Vagina (tissue), 2 donors: ENCODE measurements around the gene DSC2. TPM values are rescaled to one million over a fixed set of nuclear protein-coding genes. Genes with fewer than 3 reads are reported as not detected.

Experiments
- DNase-seq, 2 donors: peaks; one replicate each; pipeline ENCODE4 v3.0.0-alpha.2; 2017; ENCODE audit errors: extremely low spot score in 2 of 2
- H3K27ac ChIP-seq: fragments of 200-600 bp; sonication (generic); one replicate; pipeline ENCODE4 v1.5.1; 2019
- H3K27me3 ChIP-seq: fragments of 200-600 bp; sonication (generic); one replicate; pipeline ENCODE4 v1.5.1; 2019
- H3K36me3 ChIP-seq, 2 donors: fragments of 200-600 bp; sonication (generic); one replicate each; pipeline ENCODE4 v1.5.1; 2017 to 2019
- H3K4me1 ChIP-seq: fragments of 200-600 bp; sonication (generic); one replicate; pipeline ENCODE4 v1.5.1; 2019
- H3K4me3 ChIP-seq, 2 donors: fragments of 200-600 bp; sonication (generic); 1 replicate in 1 of 2; 2 replicates in 1 of 2; pipeline ENCODE4 v1.5.1; 2016 to 2019
- H3K9me3 ChIP-seq: fragments of 200-600 bp; sonication (generic); one replicate; pipeline ENCODE4 v1.5.1; 2019
- POLR2A ChIP-seq, 2 donors: fragments of 450-650 bp; IDR thresholded peaks; one replicate each; pipeline ENCODE4 v1.6.1; 2017; ENCODE audit warnings: antibody characterized with exemption in 2 of 2, mild to moderate bottlenecking in 2 of 2, moderate library complexity in 2 of 2
- POLR2AphosphoS5 ChIP-seq, 2 donors: sonication (generic); formaldehyde crosslinking; IDR thresholded peaks; one replicate each; pipeline ENCODE4 v1.9.0; 2017; ENCODE audit warnings: antibody characterized with exemption in 2 of 2, mild to moderate bottlenecking in 2 of 2, low read depth in 1 of 2; ENCODE audit not compliant: insufficient read depth in 1 of 2
- intact Hi-C: fragments of 100-400 bp; cut with DNase I; formaldehyde crosslinking; loops from one replicate; pipeline ENCODE4 v1.15.1; 2023
- total RNA-seq: library from RNA; depleted of rRNA; stranded (reverse); fragments of >200 nt; gene quantifications from one replicate; pipeline ENCODE4 v1.2.3, GENCODE V29; 2016
- TF ChIP-seq, protein P1 (sequence below), 3 experiments: fragments of 450-650 bp in 2 of 3; fragments of 200-600 bp in 1 of 3; sonication (generic) in 1 of 3; IDR thresholded peaks; one replicate each; pipeline ENCODE4 v1.5.1; 2017 to 2019; ENCODE audit warnings: antibody characterized with exemption in 3 of 3, mild to moderate bottlenecking in 2 of 3, moderate library complexity in 2 of 3

Gene DSC2
- total RNA-seq, 1 donor from 2014 or later = 108 TPM

DNA sequence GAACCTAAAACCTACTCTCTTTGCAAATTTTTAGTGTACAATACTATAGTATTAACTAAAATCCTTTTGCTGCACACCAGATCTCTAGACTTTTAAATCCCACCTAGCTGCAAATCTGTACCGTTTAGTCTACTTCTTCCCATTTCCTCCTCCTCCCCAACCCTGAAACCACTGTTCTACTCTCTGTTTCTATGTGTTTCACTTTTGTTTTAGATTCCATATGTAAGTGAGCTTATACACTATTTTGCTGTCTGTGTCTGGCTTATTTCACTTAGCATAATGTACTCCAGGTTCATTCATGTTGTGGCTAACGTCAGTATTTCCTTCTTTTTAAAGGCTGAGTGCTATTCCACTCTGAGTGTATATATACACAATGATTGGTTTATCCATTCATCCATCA lies 18.4 kb upstream of the DSC2 start:
- intact Hi-C loops = no loop called here
- Histone ChIP-seq H3K4me1 (no peaks in the 10 kb centered on the region), H3K4me3 (no peak overlapping the region), H3K27ac (no peak overlapping the region), H3K36me3 (no peaks in the 10 kb centered on the region), H3K27me3 (no peaks in the 10 kb centered on the region), H3K9me3 (no peaks in the 10 kb centered on the region)
- TF ChIP-seq, protein P1, sequence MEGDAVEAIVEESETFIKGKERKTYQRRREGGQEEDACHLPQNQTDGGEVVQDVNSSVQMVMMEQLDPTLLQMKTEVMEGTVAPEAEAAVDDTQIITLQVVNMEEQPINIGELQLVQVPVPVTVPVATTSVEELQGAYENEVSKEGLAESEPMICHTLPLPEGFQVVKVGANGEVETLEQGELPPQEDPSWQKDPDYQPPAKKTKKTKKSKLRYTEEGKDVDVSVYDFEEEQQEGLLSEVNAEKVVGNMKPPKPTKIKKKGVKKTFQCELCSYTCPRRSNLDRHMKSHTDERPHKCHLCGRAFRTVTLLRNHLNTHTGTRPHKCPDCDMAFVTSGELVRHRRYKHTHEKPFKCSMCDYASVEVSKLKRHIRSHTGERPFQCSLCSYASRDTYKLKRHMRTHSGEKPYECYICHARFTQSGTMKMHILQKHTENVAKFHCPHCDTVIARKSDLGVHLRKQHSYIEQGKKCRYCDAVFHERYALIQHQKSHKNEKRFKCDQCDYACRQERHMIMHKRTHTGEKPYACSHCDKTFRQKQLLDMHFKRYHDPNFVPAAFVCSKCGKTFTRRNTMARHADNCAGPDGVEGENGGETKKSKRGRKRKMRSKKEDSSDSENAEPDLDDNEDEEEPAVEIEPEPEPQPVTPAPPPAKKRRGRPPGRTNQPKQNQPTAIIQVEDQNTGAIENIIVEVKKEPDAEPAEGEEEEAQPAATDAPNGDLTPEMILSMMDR (IDR thresholded peaks at IDR 0.05) = no peak
- TF ChIP-seq POLR2AphosphoS5 (IDR thresholded peaks at IDR 0.05; ENCODE audit: insufficient read depth in 1 of 2, low read depth in 1 of 2) (no peak), POLR2A (IDR thresholded peaks at IDR 0.05) (no peak)
- no peak for DNase-seq

DNA sequence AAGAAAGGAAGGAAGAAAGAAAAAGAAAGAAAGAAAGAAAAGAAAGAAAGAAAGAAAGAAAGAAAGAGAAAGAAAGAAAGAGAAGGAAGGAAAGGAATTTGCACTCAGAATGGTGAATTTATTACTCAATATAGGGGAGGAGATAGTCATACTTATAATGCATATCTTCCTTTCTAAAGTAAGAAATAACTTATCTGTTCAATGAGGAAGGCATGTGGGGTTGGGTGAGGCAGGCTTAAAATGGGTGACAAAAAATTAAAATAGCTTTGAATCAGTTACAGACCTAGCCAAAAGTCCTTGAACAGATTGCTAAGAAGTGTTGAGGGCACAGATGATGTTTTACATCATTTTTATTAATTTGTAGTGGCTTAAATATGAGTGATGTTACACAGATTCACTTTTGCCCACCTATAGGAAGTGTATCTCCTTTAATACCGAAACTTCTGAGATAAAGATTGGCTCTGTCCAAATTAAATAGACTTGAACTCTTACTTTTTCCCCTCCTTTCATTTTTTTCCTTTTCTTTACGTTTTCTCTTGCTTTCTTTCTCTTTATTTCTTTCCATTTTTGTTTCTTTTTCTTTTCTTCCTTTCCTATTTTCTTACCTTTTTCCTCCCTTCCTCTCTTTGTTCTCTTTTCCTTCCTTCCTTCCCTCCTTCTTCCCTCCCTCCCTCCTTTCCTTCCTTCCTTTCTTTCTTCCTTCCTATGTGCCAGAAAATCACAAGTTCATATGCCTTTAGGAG lies 14.8 kb upstream of the DSC2 start:
- no peak for DNase-seq
- Histone ChIP-seq H3K9me3 (no peaks in the 10 kb centered on the region), H3K27me3 (no peaks in the 10 kb centered on the region), H3K4me1 (no peaks in the 10 kb centered on the region), H3K27ac (no peak overlapping the region), H3K4me3 (no peak overlapping the region), H3K36me3 (no peaks in the 10 kb centered on the region)
- no peak for TF ChIP-seq POLR2A (IDR thresholded peaks at IDR 0.05)
- TF ChIP-seq POLR2AphosphoS5 (IDR thresholded peaks at IDR 0.05; ENCODE audit: insufficient read depth in 1 of 2, low read depth in 1 of 2) = no peak
- TF ChIP-seq, protein P1 (IDR thresholded peaks at IDR 0.05) = no peak
- intact Hi-C loops = no loop called here

DNA sequence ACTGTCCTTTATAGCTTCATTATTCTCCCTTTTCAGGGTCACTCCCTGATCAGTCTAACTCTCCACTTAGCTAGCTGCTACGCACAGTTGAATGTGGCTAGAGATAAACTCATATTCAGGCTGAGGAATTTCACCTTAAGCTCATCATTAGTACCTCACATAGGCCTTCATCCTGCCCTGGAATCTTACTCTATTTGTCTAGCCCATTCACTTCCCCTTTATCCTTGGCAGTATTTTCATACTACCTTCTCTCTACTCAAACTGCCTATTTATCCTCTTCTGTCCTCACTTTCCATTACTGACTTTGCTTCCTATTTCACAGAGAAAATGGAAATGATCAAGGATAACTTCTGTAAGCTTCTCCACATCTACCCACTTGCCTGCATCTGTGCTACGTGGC lies 10.6 kb upstream of the DSC2 start:
- no peak for DNase-seq
- TF ChIP-seq, protein P1 (IDR thresholded peaks at IDR 0.05) = no peak
- TF ChIP-seq POLR2A (IDR thresholded peaks at IDR 0.05) (no peak), POLR2AphosphoS5 (IDR thresholded peaks at IDR 0.05; ENCODE audit: insufficient read depth in 1 of 2, low read depth in 1 of 2) (no peak)
- H3K9me3 ChIP-seq = no peaks in the 10 kb centered on the region
- H3K36me3 ChIP-seq = no peaks in the 10 kb centered on the region
- intact Hi-C loops = no loop called here
- no peaks in the 10 kb centered on the region for H3K27me3 ChIP-seq
- no peak overlapping the region for H3K4me3 ChIP-seq
- H3K27ac ChIP-seq = no peak overlapping the region
- H3K4me1 ChIP-seq = no peaks in the 10 kb centered on the region

DNA sequence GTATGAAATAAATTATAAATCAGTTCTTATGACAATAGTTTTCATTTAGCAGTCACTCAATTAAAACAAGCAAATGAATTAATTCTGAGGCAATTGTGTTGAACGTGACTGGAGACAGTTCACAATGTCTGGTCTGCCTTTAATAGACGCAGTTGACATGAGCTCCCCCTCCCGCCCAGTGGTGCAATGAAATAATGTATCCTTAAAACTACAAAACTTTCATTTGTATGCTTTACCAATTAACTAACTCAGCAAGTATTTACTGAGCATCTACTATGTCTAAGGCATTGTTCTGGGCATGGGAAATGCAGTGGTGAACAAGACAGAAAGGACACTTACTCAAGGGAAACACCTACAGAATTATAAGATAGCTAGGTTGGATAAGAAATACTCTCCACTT lies 3.5 kb upstream of the DSC2 start:
- H3K27ac ChIP-seq = no peak overlapping the region
- H3K27me3 ChIP-seq = no peaks in the 10 kb centered on the region
- H3K4me1 ChIP-seq = no peaks in the 10 kb centered on the region
- no peaks in the 10 kb centered on the region for H3K9me3 ChIP-seq
- no peak overlapping the region for H3K4me3 ChIP-seq
- DNase-seq = no peak
- intact Hi-C loops = no loop called here
- H3K36me3 ChIP-seq = no peaks in the 10 kb centered on the region
- TF ChIP-seq POLR2AphosphoS5 (IDR thresholded peaks at IDR 0.05; ENCODE audit: insufficient read depth in 1 of 2, low read depth in 1 of 2) = no peak
- TF ChIP-seq, protein P1 (IDR thresholded peaks at IDR 0.05) = no peak
- TF ChIP-seq POLR2A (IDR thresholded peaks at IDR 0.05) = no peak

DNA sequence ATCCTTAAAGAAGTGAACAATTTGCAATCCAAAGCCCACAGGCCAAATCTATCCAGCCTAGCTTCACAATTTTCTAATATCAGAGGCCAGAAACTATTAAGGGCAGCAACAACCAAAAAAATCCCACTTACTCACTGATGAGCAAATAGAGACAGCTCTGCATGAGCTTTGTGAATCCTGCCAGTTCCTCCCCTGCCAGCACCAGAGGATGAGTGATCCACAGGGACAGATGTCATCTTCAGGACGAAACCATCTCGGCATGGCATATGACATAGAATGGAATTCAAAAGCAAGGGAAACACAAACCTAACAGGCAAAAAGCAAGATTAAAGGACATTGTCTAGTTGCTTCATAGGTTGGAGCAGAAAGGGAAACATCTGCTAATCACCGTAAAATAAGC lies 2.2 kb upstream of the DSC2 start:
- TF ChIP-seq POLR2A (IDR thresholded peaks at IDR 0.05) (no peak), POLR2AphosphoS5 (IDR thresholded peaks at IDR 0.05; ENCODE audit: insufficient read depth in 1 of 2, low read depth in 1 of 2) (no peak)
- TF ChIP-seq, protein P1 (IDR thresholded peaks at IDR 0.05) = no peak
- Histone ChIP-seq H3K27ac (no peak overlapping the region), H3K9me3 (no peaks in the 10 kb centered on the region), H3K27me3 (no peaks in the 10 kb centered on the region), H3K36me3 (no peaks in the 10 kb centered on the region), H3K4me3 (no peak overlapping the region), H3K4me1 (no peaks in the 10 kb centered on the region)
- intact Hi-C loops = no loop called here
- DNase-seq = no peak
